Natural killer cell (primary cell): ENCODE data around the gene COL23A1. TPM values are rescaled to one million over a fixed set of nuclear protein-coding genes. Genes with fewer than 3 reads are reported as not detected.

Source experiments
- ATAC-seq, 3 donors: fragments of 150-1000 bp in 2 of 3; fragments of 200-7000 bp in 1 of 3; cut with Tn5 transposase; 1 replicate in 1 of 3; 2 replicates in 2 of 3; pipeline ENCODE4 v1.10.0; 2021; ENCODE audit warnings: mild to moderate bottlenecking in 2 of 3, moderate library complexity in 2 of 3
- DNase-seq, 2 donors: peaks; one replicate each; pipeline versions ENCODE4 v3.0.0 to v3.0.0-alpha.2; 2013 to 2021; ENCODE audit warnings: mixed read lengths in 1 of 2
- H3K27ac ChIP-seq: one replicate; pipeline ENCODE4 v1.5.1; 2013; ENCODE audit warnings: mild to moderate bottlenecking, low read length
- H3K27me3 ChIP-seq: one replicate; pipeline ENCODE4 v1.6.1; 2013; ENCODE audit warnings: low read length; ENCODE audit not compliant: control insufficient read depth, insufficient read depth
- H3K36me3 ChIP-seq: one replicate; pipeline ENCODE4 v1.6.1; 2013; ENCODE audit warnings: low read length; ENCODE audit not compliant: control insufficient read depth, insufficient read depth
- H3K4me1 ChIP-seq: one replicate; pipeline ENCODE4 v1.6.1; 2013; ENCODE audit warnings: low read length; ENCODE audit not compliant: control insufficient read depth, insufficient read depth
- H3K4me3 ChIP-seq: one replicate; pipeline ENCODE4 v1.5.1; 2013; ENCODE audit warnings: low read length
- H3K9me3 ChIP-seq: one replicate; pipeline ENCODE4 v1.6.1; 2013; ENCODE audit warnings: low read length; ENCODE audit not compliant: control insufficient read depth, insufficient read depth
- H3K27ac Mint-ChIP-seq, 2 donors: one replicate each; pipeline ENCODE4 v1.8.0; 2022; ENCODE audit warnings: mild to moderate bottlenecking in 2 of 2, mixed read lengths in 2 of 2, moderate library complexity in 1 of 2
- H3K27me3 Mint-ChIP-seq, 2 donors: one replicate each; pipeline ENCODE4 v1.8.0; 2022; ENCODE audit warnings: low read depth in 2 of 2, mixed read lengths in 2 of 2
- H3K36me3 Mint-ChIP-seq: one replicate; pipeline ENCODE4 v1.8.0; 2022; ENCODE audit warnings: mixed read lengths
- H3K4me1 Mint-ChIP-seq, 2 donors: one replicate each; pipeline ENCODE4 v1.8.0; 2022; ENCODE audit warnings: mixed read lengths in 2 of 2
- H3K4me3 Mint-ChIP-seq: one replicate; pipeline ENCODE4 v1.8.0; 2022; ENCODE audit warnings: mild to moderate bottlenecking, moderate library complexity, mixed read lengths
- H3K9me3 Mint-ChIP-seq, 2 donors: one replicate each; pipeline ENCODE4 v1.8.0; 2022; ENCODE audit warnings: mixed read lengths in 2 of 2
- CTCF ChIP-seq: fragments of 200-600 bp; IDR thresholded peaks from one replicate; pipeline ENCODE4 v1.8.0; 2022; ENCODE audit warnings: antibody characterized with exemption
- WGBS: methylation state at CpG from one replicate; pipeline ENCODE4 v1.1.7; 2013; ENCODE audit warnings: missing lambda C conversion rate; ENCODE audit not compliant: insufficient coverage; 5-methylcytosine and 5-hydroxymethylcytosine counted together
- intact Hi-C: fragments of 100-400 bp; cut with micrococcal nuclease; formaldehyde crosslinking; loops from one replicate; pipeline ENCODE4 v1.14.2; 2022
- total RNA-seq, 4 donors: library from RNA; stranded (reverse); fragments of 120-200 nt in 1 of 4; gene quantifications; one replicate each; pipeline versions ENCODE4 v1.2.3 to v1.2.4, GENCODE V29; 2013 to 2022

The COL23A1 gene
- total RNA-seq, 3 donors from 2014 or later (not counting 1 experiment from before 2014, with no cell fraction given) = 0.15 TPM; not detected in 2

- Histone ChIP-seq H3K27ac (no peak overlapping the region), H3K27me3 (no peaks in the 10 kb centered on the region), H3K4me1 (no peaks in the 10 kb centered on the region), H3K9me3 (peaks cover 2% of the 10 kb centered on the region), H3K36me3 (no peaks in the 10 kb centered on the region), H3K4me3 (no peak overlapping the region)
- ATAC-seq (no peak), DNase-seq (no peak)
- no peaks in the 10 kb centered on the region for H3K4me1 Mint-ChIP-seq
- no peaks in the 10 kb centered on the region for H3K9me3 Mint-ChIP-seq
- no peak overlapping the region for H3K27ac Mint-ChIP-seq
- WGBS = 83% methylated on average over 14 of the region's 14 CpGs
- TF ChIP-seq CTCF = no peak
- H3K27me3 Mint-ChIP-seq = peaks cover 0 to 4% of the 10 kb centered on the region in 2 donors
- intact Hi-C loops = no loop called here
- no peaks in the 10 kb centered on the region for H3K36me3 Mint-ChIP-seq
- no peak overlapping the region for H3K4me3 Mint-ChIP-seq
These were observed 267.3 kb downstream of the COL23A1 start for GRCh38 chr5:178322736-178323540.

- intact Hi-C loops = no loop called here
- Histone ChIP-seq H3K36me3 (no peaks in the 10 kb centered on the region), H3K4me3 (no peak overlapping the region), H3K4me1 (no peaks in the 10 kb centered on the region), H3K27me3 (no peaks in the 10 kb centered on the region), H3K9me3 (peaks cover 2% of the 10 kb centered on the region), H3K27ac (no peak overlapping the region)
- H3K36me3 Mint-ChIP-seq = no peaks in the 10 kb centered on the region
- no peaks in the 10 kb centered on the region for H3K4me1 Mint-ChIP-seq
- DNase-seq (no peak), ATAC-seq (no peak)
- H3K4me3 Mint-ChIP-seq = no peak overlapping the region
- 67% methylated on average over 18 of the region's 18 CpGs for WGBS
- H3K27me3 Mint-ChIP-seq = peaks cover 3 to 8% of the 10 kb centered on the region in 2 donors
- H3K9me3 Mint-ChIP-seq = peaks cover 0 to 3% of the 10 kb centered on the region in 2 donors
- no peak overlapping the region for H3K27ac Mint-ChIP-seq
- no peak for TF ChIP-seq CTCF
These were observed 269.8 kb downstream of the COL23A1 start for GRCh38 chr5:178320281-178320855.

- Mint-ChIP-seq H3K9me3 (peaks cover 0 to 3% of the 10 kb centered on the region in 2 donors), H3K27ac (no peak overlapping the region), H3K36me3 (no peaks in the 10 kb centered on the region), H3K4me3 (no peak overlapping the region), H3K27me3 (peaks cover 0 to 8% of the 10 kb centered on the region in 2 donors), H3K4me1 (no peaks in the 10 kb centered on the region)
- H3K27ac ChIP-seq = no peak overlapping the region
- no peak for DNase-seq
- intact Hi-C loops = no loop called here
- ATAC-seq = no peak
- WGBS = 94% methylated on average over 20 of the region's 20 CpGs
- H3K4me3 ChIP-seq = no peak overlapping the region
- peaks cover 2% of the 10 kb centered on the region for H3K9me3 ChIP-seq
- H3K4me1 ChIP-seq = no peaks in the 10 kb centered on the region
- no peaks in the 10 kb centered on the region for H3K27me3 ChIP-seq
- no peak for TF ChIP-seq CTCF
- no peaks in the 10 kb centered on the region for H3K36me3 ChIP-seq
These were observed 270.6 kb downstream of the COL23A1 start for GRCh38 chr5:178319541-178320041.
